Heart left ventricle (tissue), 16 donors: ENCODE results near the gene DNAJB1. TPM values are rescaled to one million over a fixed set of nuclear protein-coding genes. Genes with fewer than 3 reads are reported as not detected.

ENCODE experiments used
- ATAC-seq, 4 donors: fragments of 200-7000 bp; cut with Tn5 transposase; one replicate each; pipeline ENCODE4 v1.9.1; 2020 to 2022; ENCODE audit warnings: moderate library complexity in 4 of 4, mild to moderate bottlenecking in 3 of 4, moderate number of reproducible peaks in 1 of 4
- DNase-seq, 5 donors: peaks; one replicate each; pipeline ENCODE4 v3.0.0-alpha.2; 2020
- H3K27ac ChIP-seq, 12 donors: fragments of 200-600 bp; sonication (generic) in 4 of 12; one replicate each; pipeline versions ENCODE4 v1.5.0 to v1.8.0; 2016 to 2022; ENCODE audit warnings: mild to moderate bottlenecking in 2 of 12
- H3K27me3 ChIP-seq, 9 donors: fragments of 200-600 bp; sonication (generic) in 2 of 9; one replicate each; pipeline versions ENCODE4 v1.5.1 to v1.8.0; 2016 to 2022; ENCODE audit warnings: mild to moderate bottlenecking in 3 of 9
- H3K36me3 ChIP-seq, 9 donors: fragments of 200-600 bp; sonication (generic) in 2 of 9; one replicate each; pipeline versions ENCODE4 v1.5.0 to v1.8.0; 2018 to 2022; ENCODE audit warnings: mild to moderate bottlenecking in 2 of 9
- H3K4me1 ChIP-seq, 12 donors: fragments of 200-600 bp; sonication (generic) in 4 of 12; one replicate each; pipeline versions ENCODE4 v1.5.0 to v1.8.0; 2016 to 2022; ENCODE audit warnings: mild to moderate bottlenecking in 3 of 12
- H3K4me3 ChIP-seq, 12 donors: fragments of 200-600 bp; sonication (generic) in 4 of 12; one replicate each; pipeline versions ENCODE4 v1.5.0 to v1.8.0; 2017 to 2022; ENCODE audit warnings: mild to moderate bottlenecking in 9 of 12, moderate library complexity in 4 of 12
- H3K9me3 ChIP-seq, 12 donors: fragments of 200-600 bp; sonication (generic) in 4 of 12; one replicate each; pipeline versions ENCODE4 v1.5.0 to v1.8.0; 2016 to 2022; ENCODE audit warnings: mild to moderate bottlenecking in 1 of 12
- CTCF ChIP-seq, 12 donors: fragments of 200-600 bp; sonication (generic) in 4 of 12; IDR thresholded peaks; one replicate each; pipeline versions ENCODE4 v1.5.0 to v1.8.0; 2018 to 2022; ENCODE audit warnings: antibody characterized with exemption in 12 of 12, mild to moderate bottlenecking in 5 of 12
- POLR2A ChIP-seq, 2 donors: fragments of 450-650 bp; IDR thresholded peaks; one replicate each; pipeline ENCODE4 v1.6.1; 2017; ENCODE audit warnings: antibody characterized with exemption in 2 of 2, mild to moderate bottlenecking in 2 of 2, moderate library complexity in 2 of 2
- WGBS, 4 donors: extraction: QIAGEN DNeasy Blood & Tissue Kit in 2 of 4; methylation state at CpG; one replicate each; pipeline versions ENCODE4 v1.1.5 to v1.1.7; 2013 to 2018; 5-methylcytosine and 5-hydroxymethylcytosine counted together
- intact Hi-C, 10 donors: fragments of 100-400 bp; cut with DNase I; formaldehyde crosslinking; loops; one replicate each; pipeline versions ENCODE4 v1.11.1 to v1.14.2; 2022
- polyA plus RNA-seq, 2 donors: library from polyadenylated mRNA; stranded (reverse); fragments of 200-250 nt; gene quantifications; one replicate each; pipeline ENCODE4 v1.2.3, GENCODE V29; 2013
- total RNA-seq, 9 donors: library from RNA; depleted of rRNA in 2 of 9; stranded (reverse); fragments of >200 nt in 2 of 9; fragmentation: NEBNext Ultra II Directional in 3 of 9; extraction: Animal tissue kit (Norgen Biotek cat#: 25700) in 3 of 9; gene quantifications; one replicate each; pipeline versions ENCODE4 v1.1.0 to v1.2.4, GENCODE V29; 2016 to 2023
- donor health status: ischemic (EF 13 %, LVEDD 7.1; RV severe dilation, severe dysfunction).
- donor health status: healthy with polysubstance abuse.
- donor health status: DM: no; HTN: yes; CAD: no.
- donor health status: DM: no; HTN: no; CAD: no.
- donor health status: ischemic (EF 25% LVEDD 6.9; RV normal size, moderate dysfunction).
- donor health status: ischemic (EF 25% LVEDD 5.7; RV mildly dilated, moderate dysfunction).
- donor health status: healthy.
- donor health status: DM: yes; HTN: yes; CAD: no.
- donor health status: ischemic (EF 35%, LVEDD 5.7; RV mildly dilated, moderate dysfunction).
- donor health status: nonischemic (EF 11% LVEDD 7.7; RV severe dilation, severe dysfunction).
- donor health status: DM: yes; HTN: yes; CAD: no.
- donor health status: PGD.
- donor health status: ischemic (EF 29% LVEDD 5.4; RV normal size, mild dysfunction).
- donor health status: nonischemic (EF 23%, LVEDD 6.1; RV moderate dilation, normal function).

Gene DNAJB1
- total and polyA plus RNA-seq, 11 donors = 27.5 to 70.6 (median 44.8) TPM

- DNase-seq = peak in 1 of 5 donors; percentile 20
- peak overlapping the region in 3 of 12 donors; percentile 16 to 43 (median 30) for H3K27ac ChIP-seq
- peaks cover 1 to 47% (median 19%) of the 10 kb centered on the region in 12 donors for H3K4me1 ChIP-seq
- intact Hi-C loops = loop anchor here in 7 of 10 donors (5.0 to 10.0 kb wide), 6 partner anchors 35 to 343 kb away; partner anchors contain the start of gene ASF1B (in 1 of the 7)
- 64 to 84% (median 67%) methylated on average over 10 of the region's 10 CpGs for WGBS, 4 donors
- no peak for TF ChIP-seq POLR2A (IDR thresholded peaks at IDR 0.05)
- TF ChIP-seq CTCF (IDR thresholded peaks at IDR 0.05) = no peak
- H3K27me3 ChIP-seq = peaks cover 0 to 35% (median 16%) of the 10 kb centered on the region in 9 donors
- no peaks in the 10 kb centered on the region for H3K9me3 ChIP-seq
- ATAC-seq = no peak
- H3K4me3 ChIP-seq = no peak overlapping the region
- H3K36me3 ChIP-seq = peaks cover 0 to 48% (median 32%) of the 10 kb centered on the region in 9 donors
Observed at GRCh38 chr19:14477418-14478112, 40.6 kb downstream of the DNAJB1 start.

GRCh38 chr19:14476673-14477401 lies 41.4 kb downstream of the DNAJB1 start:
- H3K27me3 ChIP-seq = peaks cover 0 to 39% (median 16%) of the 10 kb centered on the region in 9 donors
- peaks cover 4 to 55% (median 24%) of the 10 kb centered on the region in 12 donors for H3K4me1 ChIP-seq
- peak overlapping the region in 1 of 12 donors; percentile 16 for H3K27ac ChIP-seq
- H3K36me3 ChIP-seq = peaks cover 0 to 40% (median 28%) of the 10 kb centered on the region in 9 donors
- WGBS, 4 donors = 64 to 71% (median 66%) methylated on average over 26 of the region's 26 CpGs
- H3K9me3 ChIP-seq = no peaks in the 10 kb centered on the region
- peak; percentile 15 to 33 (median 21) for ATAC-seq
- no peak overlapping the region for H3K4me3 ChIP-seq
- no peak for TF ChIP-seq CTCF (IDR thresholded peaks at IDR 0.05)
- no peak for TF ChIP-seq POLR2A (IDR thresholded peaks at IDR 0.05)
- DNase-seq = peak in 2 of 5 donors; percentile 40 to 51
- intact Hi-C loops = loop anchor here in 7 of 10 donors (5.0 to 10.0 kb wide), 6 partner anchors 35 to 342 kb away; partner anchors contain the start of gene ASF1B (in 1 of the 7)

GRCh38 chr19:14476327-14476672 lies 41.9 kb downstream of the DNAJB1 start:
- H3K4me1 ChIP-seq = peaks cover 4 to 56% (median 24%) of the 10 kb centered on the region in 12 donors
- no peaks in the 10 kb centered on the region for H3K9me3 ChIP-seq
- intact Hi-C loops = loop anchor here in 7 of 10 donors (5.0 to 10.0 kb wide), 6 partner anchors 34 to 341 kb away; partner anchors contain the start of gene ASF1B (in 1 of the 7)
- H3K36me3 ChIP-seq = peaks cover 0 to 43% (median 28%) of the 10 kb centered on the region in 9 donors
- no peak for DNase-seq
- whole genome bisulfite sequencing, 4 donors = 84 to 96% (median 88%) methylated on average over 6 to 7 of the region's 7 CpGs
- peaks cover 0 to 39% (median 16%) of the 10 kb centered on the region in 9 donors for H3K27me3 ChIP-seq
- TF ChIP-seq CTCF (IDR thresholded peaks at IDR 0.05) (no peak), POLR2A (IDR thresholded peaks at IDR 0.05) (no peak)
- H3K4me3 ChIP-seq = no peak overlapping the region
- ATAC-seq = no peak
- no peak overlapping the region for H3K27ac ChIP-seq
